Ureter (tissue), 1 donor: Measurements from ENCODE around the gene KLC1. TPM values are rescaled to one million over a fixed set of nuclear protein-coding genes. Genes with fewer than 3 reads are reported as not detected.
"Not testable (repeated sequence)": the region's sequence is repeated elsewhere in the genome, so short reads cannot be mapped to it uniquely, and the experiment has no call there.

Experiments
- DNase-seq: peaks from one replicate; pipeline ENCODE4 v3.0.0-alpha.2; 2020; ENCODE audit warnings: low spot score
- total RNA-seq: library from RNA; stranded (reverse); gene quantifications from one replicate; pipeline ENCODE4 v1.2.4, GENCODE V29; 2023
- donor health status: DM: yes; HTN: yes; CAD: no.

KLC1 gene
- total RNA-seq, 1 donor from 2014 or later: 179 TPM

DNA sequence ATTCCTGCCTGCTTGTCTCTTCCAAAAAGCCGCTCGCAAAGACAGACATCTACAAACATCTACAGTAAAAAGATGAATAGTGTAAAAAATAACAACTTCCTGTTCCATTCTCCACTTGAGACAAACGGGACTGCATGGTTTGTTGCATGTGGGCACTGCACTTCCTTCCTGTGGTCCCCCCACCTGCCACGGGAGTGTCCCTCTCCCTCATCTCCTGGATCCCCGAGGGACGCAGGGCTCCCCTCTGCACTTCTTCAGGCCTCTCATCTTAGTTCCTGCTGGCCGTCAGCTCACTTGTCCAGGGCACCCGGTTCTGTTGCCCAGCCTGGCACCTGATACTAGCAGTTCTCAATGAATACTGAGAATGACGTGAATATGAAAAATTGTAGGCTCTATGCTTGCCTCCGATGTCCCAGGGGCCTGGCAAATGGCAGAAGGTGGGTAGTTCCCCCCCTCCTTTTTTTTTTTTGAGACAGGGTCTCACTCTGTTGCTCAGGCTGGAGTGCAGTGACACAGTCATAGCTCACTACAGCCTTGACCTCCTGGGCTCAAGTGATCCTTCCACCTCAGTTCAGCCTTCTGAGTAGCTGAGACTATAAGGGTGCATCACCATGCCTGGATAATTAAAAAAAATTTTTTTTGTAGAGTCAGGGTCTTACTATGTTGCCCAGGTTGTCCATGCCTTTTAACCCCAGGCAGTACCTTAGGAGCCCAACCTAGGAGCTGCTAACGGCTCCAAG, 3.5 kb upstream of the KLC1 start:
- DNase-seq: no peak

- DNase-seq: no peak
These were observed 2.7 kb upstream of the KLC1 start for GRCh38 chr14:103626146-103626850.

- DNase-seq: no peak
These were observed 1.7 kb upstream of the KLC1 start for GRCh38 chr14:103627073-103628025.

DNA sequence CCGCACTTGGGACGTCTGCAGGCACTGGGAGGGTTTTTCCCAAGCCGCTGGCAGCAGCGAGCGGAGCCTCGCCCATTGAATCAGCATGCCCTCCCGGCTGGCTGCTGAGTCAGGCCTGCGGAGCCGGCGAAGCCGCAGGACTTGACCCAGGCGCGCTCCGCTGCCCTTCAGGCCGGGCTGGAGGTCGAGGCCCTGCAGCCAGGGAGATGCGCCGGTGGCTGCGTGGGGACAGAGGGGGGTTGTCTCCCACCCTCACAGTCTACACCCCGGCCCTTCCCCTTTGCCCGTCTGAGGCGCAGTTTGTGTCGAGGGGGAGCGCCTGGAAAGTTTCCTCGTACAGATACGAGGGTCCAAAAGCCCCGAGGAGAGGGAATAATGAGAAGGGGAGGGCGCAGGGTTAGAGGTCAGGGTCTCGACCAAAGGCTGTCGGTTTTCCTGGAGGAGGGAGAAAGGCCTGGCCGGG, 759 bp upstream of the KLC1 start:
- DNase-seq: peak; percentile 78

DNA sequence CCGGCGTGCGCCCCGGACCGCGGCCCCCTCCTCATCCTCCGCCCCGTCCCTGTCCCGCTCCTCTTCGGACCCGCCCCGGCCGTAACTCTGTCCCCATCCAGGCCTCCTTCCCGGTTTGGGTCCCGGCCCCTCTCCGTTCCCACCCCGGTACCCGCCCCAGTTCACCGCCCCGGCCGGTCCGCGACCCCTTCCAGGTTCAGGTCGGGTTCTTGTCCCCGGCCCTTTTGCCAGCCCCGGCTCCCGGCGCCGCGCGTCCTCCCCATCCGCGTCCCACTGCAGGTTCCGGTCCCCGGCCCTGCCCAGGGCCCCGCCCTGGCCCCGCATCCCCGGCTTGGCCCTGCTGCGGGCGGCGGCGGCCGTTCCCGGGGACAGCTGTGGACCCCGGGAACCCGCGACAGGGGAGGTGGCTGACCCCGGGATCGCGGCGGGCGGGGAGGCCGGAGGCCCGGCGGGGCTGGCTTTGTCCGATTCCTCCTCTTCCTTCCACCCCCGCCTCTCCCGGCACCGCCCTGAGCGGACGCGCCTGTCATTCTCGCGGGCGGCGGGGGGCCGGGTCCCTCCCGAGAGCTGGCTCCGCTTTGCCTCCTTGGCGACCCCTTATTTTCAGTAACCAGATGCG, 601 bp downstream of the KLC1 start:
- DNase-seq: peak; percentile 68

DNA sequence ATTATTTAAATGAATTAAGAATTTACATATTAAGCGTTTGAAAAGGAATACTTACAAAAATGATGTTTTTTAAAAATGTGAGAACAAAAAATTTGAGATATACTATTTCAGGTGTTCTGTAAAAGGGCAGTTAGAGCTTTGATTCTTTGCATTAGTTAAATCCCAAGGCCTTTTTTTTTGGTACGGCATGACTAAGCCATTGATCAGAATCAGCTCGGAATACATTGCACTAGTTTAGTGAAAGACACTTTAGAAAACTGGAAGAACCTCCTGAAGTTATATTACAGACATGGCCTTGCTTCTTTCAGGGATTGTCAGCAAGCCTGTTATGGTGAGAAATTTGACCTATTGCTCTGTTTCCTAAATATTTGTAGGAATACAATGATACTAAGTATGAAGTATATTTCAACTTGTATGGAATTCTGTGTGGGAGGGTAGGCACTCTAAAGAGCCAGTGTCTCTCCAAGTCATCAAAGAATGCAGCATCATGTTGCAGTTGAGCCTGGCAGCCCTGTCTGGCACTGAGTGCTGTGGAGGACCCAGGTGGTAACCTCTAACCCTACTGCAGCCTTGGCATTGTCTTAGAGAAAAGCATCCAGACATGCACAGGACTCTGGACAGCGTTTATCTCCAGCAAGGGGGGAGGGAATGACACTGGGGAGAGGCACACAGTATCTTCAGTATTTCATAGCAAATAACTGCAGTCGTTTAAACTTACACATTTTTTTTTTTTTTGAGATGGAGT, 1.5 kb downstream of the KLC1 start:
- no peak for DNase-seq

DNA sequence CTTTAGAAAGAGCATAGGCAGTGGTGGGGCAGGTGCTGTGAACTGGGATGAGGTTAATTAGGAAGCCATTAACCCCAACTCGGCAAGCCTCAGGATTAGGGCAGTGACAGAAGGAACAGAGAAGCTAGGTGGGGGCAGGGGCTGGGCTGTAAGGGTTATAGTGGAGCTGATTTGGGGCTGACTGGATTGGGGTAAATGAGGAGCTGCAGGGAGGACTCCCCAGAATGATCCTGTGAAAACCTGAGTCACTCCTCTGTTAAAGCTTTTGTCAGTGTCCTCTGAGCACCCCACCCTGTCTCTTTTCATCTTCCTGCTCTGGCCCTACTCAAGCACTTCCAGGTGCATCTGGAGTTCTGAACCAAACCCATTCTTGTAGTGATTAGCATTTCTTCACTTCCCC, 4.4 kb downstream of the KLC1 start:
- DNase-seq: no peak

DNA sequence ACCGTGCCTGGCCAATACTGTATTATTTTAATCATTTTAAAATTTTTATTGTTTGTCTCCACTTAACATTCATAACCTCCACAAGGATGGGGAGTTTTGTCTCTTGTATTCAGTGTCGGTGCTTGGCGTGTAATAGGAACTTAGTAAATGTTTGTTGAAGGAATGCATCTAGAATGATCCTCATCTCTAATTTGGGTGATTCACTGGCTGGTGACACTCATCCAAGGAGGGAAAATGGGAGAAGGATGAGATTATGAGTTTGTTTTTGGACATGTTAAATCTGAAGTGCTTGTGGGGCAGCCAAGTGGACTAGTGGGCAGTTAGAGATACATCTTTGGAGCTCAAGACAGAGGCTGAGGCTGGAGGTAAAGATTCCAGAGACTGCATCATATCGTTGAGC, 5.1 kb downstream of the KLC1 start:
- DNase-seq: no peak

DNA sequence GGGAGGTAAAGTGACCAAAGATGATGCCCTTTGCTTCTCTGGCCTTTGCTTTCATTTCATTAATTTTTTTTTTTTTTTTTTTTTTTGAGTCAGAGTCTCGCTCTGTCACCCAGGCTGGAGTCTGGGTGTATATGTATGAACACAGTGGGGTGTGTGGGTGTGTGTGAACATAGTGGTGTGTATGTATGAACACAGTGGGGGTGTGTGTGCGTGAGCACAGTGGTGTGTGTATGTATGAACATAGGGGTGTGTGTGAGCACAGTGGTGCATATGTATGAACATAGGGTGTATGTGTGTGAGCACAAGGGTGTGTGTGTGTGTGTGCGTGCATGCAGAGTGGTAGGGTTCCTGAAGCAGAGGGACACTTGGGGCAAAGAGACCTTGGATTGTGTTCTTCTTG, 9.6 kb downstream of the KLC1 start:
- DNase-seq: no peak

- DNase-seq: no peak
These were observed 12.2 kb downstream of the KLC1 start for GRCh38 chr14:103641161-103641560.

DNA sequence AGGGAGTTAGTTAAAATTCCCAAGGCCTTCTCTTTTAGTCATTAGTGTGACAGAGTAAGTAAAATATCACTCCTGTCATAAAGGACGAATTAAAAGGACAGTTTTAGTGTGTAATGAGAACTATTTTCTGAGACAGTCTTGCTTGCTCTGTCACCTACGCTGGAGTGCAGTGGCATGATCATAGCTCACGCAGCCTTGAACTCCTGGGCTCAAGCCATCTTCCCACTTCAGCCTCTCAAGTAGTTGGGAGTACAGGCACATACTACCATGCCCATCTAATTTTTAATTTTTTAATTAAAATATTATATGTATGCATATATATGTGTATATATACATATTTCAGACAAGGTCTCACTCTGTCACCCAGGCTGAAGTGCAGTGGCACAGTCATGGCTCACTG, 17.2 kb downstream of the KLC1 start:
- DNase-seq: no peak

- no peak for DNase-seq
These were observed 20.0 kb downstream of the KLC1 start for GRCh38 chr14:103649001-103649400.

GRCh38 chr14:103650213-103650612, 21.2 kb downstream of the KLC1 start:
- no peak for DNase-seq

GRCh38 chr14:103651585-103651984, 22.6 kb downstream of the KLC1 start:
- DNase-seq: no peak

GRCh38 chr14:103652806-103653205, 23.8 kb downstream of the KLC1 start:
- no peak for DNase-seq

GRCh38 chr14:103653336-103653735, 24.3 kb downstream of the KLC1 start:
- DNase-seq: not testable (repeated sequence)

- no peak for DNase-seq
These were observed 24.8 kb downstream of the KLC1 start for GRCh38 chr14:103653805-103654204.

DNA sequence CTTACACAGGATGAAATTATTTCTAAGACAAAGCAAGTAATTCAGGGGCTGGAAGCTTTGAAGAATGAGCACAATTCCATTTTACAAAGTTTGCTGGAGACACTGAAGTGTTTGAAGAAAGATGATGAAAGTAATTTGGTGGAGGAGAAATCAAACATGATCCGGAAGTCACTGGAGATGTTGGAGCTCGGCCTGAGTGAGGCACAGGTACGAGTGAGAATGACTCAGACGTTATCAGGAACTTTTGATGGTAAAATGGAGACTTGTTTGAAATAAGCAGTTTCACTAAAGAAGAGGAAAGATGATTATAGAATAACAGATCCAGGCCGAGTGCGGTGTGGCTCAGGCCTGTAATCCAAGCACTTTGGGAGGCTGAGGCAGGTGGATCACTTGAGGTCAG, 25.6 kb downstream of the KLC1 start:
- DNase-seq: no peak

DNA sequence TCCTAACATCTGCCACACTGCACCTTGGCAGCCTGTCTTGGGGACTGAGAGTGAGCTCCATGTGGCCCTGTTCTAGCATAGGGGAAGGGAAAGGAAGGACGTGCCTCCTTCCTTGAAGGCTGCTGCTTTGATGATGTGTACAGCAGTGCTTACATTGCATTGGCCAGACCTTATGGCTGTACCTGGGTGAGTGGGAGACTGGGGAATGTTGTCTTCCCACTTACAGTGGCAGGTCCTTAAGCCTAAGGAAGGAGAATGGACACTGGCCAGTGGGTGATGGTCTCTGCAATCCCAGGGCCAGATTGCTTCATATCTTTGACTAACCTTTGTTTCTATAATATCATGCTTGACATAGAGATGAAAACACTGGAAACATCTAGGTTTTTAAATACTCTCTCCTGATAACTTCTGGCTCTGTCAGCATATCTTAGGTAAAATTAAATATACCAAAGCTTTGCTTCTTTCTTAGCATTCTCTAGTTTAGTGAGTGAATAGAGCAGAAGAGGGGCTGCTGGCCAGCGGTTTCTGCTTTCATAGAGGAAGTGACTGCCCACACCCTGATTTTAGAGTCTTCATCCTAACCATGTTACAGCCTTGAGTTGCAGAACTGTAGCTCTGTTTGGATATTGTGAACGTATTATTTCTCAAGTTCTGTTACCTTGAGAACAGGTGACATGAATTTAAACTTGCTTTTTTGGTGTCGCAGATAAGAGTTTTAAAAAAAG, 27.2 kb downstream of the KLC1 start:
- no peak for DNase-seq

GRCh38 chr14:103656756-103657133, 27.7 kb downstream of the KLC1 start:
- no peak for DNase-seq
